HG03520 (cell line): Measurements from ENCODE around the gene C15orf40.

Source experiments
- ATAC-seq: cut with Tn5 transposase; IDR thresholded peaks from one replicate; pipeline ENCODE4 v1.9.1; 2021; ENCODE audit warnings: mild to moderate bottlenecking, moderate library complexity; ENCODE audit not compliant: unreplicated experiment

Gene C15orf40

GRCh38 chr15:82995076-82995475 is 16.4 kb downstream of the C15orf40 start:
- no peak for ATAC-seq

- ATAC-seq: no peak
Observed at GRCh38 chr15:82993144-82993543, 18.3 kb downstream of the C15orf40 start.

DNA sequence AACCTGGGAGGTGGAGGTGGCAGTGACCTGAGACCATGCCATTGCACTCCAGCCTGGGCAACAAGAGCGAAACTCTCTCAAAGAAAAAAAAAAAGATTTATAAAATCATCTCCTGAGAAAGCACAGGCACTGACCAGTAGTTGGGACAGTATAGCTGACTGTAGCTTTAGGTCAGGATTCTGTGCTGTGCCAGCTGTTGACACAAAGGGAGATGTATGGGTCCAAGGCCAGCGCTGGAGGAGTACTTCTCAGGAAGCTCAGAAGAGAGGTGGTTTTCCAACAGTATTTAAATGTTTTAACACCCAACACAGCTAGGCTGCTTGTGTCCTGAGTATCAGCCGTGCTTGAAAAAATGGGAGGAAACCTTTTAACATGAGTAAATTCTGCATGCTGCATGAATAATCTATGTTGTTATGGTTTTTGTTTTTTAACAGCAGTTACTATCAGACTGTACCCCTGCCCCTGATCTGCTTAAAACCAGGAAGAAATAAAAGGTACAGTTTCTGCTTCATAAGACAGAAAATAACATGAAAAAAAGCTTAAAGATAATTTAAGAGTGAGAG is 18.9 kb downstream of the C15orf40 start:
- no peak for ATAC-seq

GRCh38 chr15:82986442-82986780 is 25.0 kb downstream of the C15orf40 start:
- ATAC-seq: peak; percentile 22

DNA sequence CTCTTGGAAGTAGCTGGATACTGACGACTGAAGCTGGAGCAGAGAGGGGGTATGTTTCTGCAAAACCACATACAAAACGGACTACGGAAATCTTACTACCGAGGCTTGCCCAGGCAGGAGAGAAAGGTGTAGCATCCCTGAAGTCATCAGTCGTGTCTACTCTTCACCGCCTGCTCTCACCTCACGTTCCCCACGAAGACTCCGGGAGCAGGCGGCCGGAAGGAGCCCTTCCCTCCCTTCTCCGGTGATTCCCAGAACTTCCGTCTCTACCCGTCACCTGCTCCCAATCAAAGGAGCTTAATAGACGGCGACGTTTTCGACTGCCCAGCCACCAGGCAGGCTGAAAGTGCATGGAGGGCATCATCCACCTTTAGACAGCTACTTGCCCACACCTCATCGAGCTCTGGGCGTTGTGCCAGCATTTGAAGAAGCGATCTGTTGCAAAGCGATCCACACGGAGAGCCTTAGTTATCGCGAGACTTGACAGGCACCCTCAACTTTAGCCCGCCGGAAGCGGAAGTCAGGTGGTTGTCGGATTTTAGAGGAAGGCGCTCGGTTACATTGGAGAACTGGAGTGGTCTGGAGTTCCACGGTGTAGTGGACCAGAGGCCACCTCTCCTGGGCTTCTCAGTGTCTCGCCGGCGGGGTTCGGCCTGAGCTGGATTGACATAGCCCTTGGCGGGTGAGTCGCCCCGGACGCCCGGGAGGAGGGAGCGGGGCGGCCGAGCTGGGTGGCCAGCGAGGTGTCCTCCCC is 25.6 kb downstream of the C15orf40 start, which contains the start of gene RAMAC:
Gene RAMAC, plus strand, starts transcription at position 523 of the 754 bp plus-strand sequence. CDS start 2,809 bp downstream, outside the sequence.
- ATAC-seq: peak; percentile 89

DNA sequence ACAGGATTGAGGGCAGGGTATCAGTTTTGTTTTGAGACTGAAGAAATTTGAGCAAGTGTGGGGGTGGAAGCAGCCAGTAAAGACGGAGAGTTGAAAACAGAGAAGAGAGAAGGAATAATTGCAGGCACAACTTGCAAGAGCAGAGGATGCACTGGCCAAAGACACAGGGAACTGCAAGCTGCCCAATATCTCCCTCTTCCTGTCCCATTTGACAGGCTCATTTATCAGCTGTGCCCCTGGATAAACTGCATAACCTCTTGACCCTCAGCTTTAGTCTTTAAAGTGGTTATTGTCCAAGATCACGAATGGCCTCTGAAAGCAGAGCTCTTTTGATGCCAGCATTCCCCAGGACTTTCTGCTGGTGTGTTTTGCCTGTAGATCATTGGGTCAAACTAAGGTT is 30.5 kb downstream of the C15orf40 start:
- ATAC-seq: no peak

- no peak for ATAC-seq
Observed at GRCh38 chr15:82979726-82980125, 31.7 kb downstream of the C15orf40 start.

GRCh38 chr15:82978438-82978837 is 33.0 kb downstream of the C15orf40 start:
- ATAC-seq: no peak

DNA sequence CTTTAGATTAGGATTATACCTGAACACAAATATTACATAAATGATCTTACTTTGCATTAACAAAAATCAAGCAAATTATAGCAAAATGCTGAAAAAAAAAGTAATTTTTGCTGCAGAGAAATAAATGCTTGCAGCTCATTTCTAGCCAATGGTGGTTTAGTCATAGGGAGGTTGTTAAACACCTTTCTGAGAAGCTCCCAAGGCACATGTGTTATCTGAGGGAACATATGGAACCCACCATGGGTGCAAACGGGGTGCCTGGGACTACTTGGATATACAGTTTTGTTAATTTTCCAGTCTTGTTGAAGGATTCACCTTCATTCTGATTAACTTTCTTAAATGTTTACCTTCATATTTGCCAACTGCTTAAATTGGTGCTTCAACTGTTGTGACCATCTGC is 34.4 kb downstream of the C15orf40 start:
- no peak for ATAC-seq

- ATAC-seq: no peak
Observed at GRCh38 chr15:82972990-82973389, 38.4 kb downstream of the C15orf40 start.

GRCh38 chr15:82971218-82971984 is 40.0 kb downstream of the C15orf40 start:
- ATAC-seq: no peak

DNA sequence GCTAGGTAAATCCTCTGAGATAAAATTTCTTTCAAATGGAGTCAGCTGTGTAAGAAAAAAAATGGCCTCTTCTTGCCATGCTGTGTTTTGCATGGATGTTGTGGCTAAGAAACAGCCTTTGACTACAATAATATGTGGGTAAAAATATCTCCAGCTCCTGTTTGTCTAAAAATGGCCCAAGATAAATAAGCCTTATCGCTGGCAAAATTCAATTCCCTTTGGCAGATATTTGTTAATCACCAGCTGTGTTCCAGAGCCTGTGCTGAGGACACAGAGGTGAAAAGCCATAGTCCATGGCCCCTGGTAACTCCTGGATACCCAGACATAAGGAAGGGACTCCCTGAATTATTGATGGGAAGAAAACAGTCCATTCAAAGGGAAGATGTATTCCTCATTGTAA is 40.7 kb downstream of the C15orf40 start:
- no peak for ATAC-seq

- no peak for ATAC-seq
Observed at GRCh38 chr15:82970078-82970686, 41.3 kb downstream of the C15orf40 start.

DNA sequence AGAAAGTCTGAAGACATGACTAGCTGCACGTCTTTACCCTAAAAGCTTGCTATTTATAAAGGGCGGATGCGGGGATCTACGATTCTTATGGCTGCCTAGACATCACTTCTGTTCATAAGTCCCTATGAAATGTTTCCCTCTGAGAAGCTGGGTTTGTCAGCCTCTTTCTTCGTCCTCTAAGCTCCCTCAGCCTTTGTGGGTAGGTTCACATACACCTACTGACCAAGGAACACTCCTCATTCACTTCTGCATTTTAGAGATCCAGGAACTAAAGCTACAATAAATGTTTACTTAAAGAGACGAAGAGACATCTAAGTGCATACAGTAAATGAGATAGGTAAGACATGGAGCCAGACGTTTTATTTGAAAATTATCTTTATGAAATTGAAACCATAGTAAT is 42.1 kb downstream of the C15orf40 start:
- no peak for ATAC-seq

DNA sequence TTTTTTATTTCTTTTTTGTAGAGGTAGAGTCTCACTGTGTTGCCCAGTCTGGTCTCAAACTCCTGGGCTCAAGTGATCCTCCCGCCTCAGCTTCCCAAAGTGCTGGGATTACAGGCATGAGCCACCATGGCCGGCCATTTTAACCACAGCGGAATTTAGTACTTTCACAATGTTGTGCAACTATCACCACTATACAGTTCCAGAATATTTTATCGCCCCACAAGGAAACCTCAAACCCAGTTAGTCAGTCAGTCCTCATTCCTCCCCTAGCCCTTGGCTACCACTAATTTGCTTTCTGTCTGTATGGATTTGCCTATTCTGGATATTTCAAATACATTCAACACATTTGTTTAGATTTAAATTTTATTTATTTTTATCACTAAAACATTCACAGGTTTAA is 43.4 kb downstream of the C15orf40 start:
- ATAC-seq: no peak

DNA sequence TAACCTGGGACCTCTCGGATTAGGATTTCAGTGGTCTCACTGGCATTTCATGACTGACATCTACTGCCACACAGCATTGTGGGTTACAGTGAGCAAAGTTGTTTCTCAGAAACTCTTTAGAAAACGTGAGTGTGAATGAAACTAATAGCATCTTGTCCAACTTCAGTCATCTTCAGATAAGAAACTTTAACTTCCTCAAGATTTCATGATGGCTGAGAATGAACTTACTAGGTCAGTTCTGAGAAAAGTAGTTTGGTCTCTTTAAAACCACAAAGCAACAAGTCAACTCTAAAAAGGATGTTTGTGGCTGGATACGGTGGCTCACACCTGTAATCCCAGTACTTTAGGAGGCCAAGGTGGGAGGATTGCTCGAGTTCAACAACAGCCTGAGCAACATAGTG is 44.8 kb downstream of the C15orf40 start:
- peak; percentile 82 for ATAC-seq

DNA sequence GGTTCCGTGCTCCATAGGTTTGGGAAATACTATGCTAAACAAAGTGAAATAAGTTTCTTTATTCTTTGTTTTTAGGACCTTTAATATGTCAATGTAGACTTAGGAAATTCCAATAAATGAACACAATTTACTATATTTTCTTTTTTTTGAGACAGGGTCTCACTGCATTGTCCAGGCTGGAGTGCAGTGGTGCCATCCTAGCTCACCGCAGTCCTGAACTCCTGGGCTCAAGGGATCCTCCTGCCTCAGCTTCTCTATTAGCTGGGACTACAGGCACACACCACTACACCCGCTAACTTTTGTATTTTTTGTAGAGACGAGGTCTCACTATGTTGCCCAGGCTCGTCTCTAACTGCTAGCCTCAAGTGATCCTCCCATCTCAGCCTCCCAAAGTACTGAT is 46.5 kb downstream of the C15orf40 start:
- ATAC-seq: no peak

GRCh38 chr15:82963471-82964341 is 47.7 kb downstream of the C15orf40 start:
- ATAC-seq: no peak

GRCh38 chr15:82960766-82961165 is 50.7 kb downstream of the C15orf40 start:
- no peak for ATAC-seq

GRCh38 chr15:82959423-82959822 is 52.0 kb downstream of the C15orf40 start:
- ATAC-seq: no peak

- no peak for ATAC-seq
Observed at GRCh38 chr15:82958638-82959037, 52.8 kb downstream of the C15orf40 start.
